Measurements from ENCODE around the gene AKAP9. TPM values are rescaled to one million over a fixed set of nuclear protein-coding genes. Genes with fewer than 3 reads are reported as not detected.
A peak's percentile ranks its signal among the peaks of the same experiment; 100 is the strongest.
"Not testable (repeated sequence)": the region's sequence is repeated elsewhere in the genome, so short reads cannot be mapped to it uniquely, and the experiment has no call there.

Gene AKAP9
- total and polyA plus RNA-seq, 7 experiments from 2014 or later: 26.0 to 93.5 (median 63.0) TPM

DNA sequence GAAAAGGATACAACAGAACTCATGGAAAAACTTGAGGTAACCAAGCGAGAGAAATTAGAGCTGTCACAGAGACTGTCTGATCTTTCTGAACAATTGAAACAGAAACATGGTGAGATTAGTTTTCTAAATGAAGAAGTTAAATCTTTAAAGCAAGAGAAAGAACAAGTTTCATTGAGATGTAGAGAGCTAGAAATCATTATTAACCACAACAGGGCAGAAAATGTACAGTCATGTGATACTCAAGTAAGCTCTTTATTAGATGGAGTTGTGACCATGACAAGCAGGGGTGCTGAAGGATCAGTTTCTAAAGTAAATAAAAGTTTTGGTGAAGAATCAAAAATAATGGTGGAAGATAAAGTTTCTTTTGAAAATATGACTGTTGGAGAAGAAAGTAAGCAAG is 62.1 kb downstream of the AKAP9 start:
- H3K4me1 ChIP-seq (ENCODE audit: control insufficient read depth in 2 of 2, insufficient read depth in 2 of 2, low read length in 2 of 2): no peaks in the 10 kb centered on the region
- intact Hi-C loops (cut with micrococcal nuclease): no loop called here
- H3K4me3 ChIP-seq (ENCODE audit: low read length): no peak overlapping the region
- no peak for ATAC-seq
- ChIA-PET CTCF (no interaction called here), POLR2A (interaction anchor here (0.7 kb wide), 1 partner anchor 389 kb away, joined by 3 read pairs; no protein-coding TSS in a partner anchor)
- H3K9me3 ChIP-seq (ENCODE audit: control insufficient read depth in 2 of 3, low read length in 3 of 3): no peaks in the 10 kb centered on the region
- Mint-ChIP-seq H3K4me1 (peaks cover 0 to 19% (median 5%) of the 10 kb centered on the region in 7 donors), H3K9me3 (peaks cover 0 to 6% (median 0%) of the 10 kb centered on the region in 11 donors), H3K4me3 (no peak overlapping the region), H3K27me3 (no peaks in the 10 kb centered on the region), H3K27ac (no peak overlapping the region), H3K36me3 (peaks cover 40 to 72% (median 71%) of the 10 kb centered on the region in 5 donors)
- H3K36me3 ChIP-seq (ENCODE audit: control insufficient read depth in 2 of 3, insufficient read depth in 3 of 3, low read length in 3 of 3): peaks cover 0 to 19% (median 4%) of the 10 kb centered on the region in 3 experiments
- H3K27ac ChIP-seq (ENCODE audit: low read depth, low read length): no peak overlapping the region
- DNase-seq: no peak
- H3K27me3 ChIP-seq (ENCODE audit: control insufficient read depth in 2 of 2, insufficient read depth in 2 of 2, low read length in 2 of 2): no peaks in the 10 kb centered on the region

GRCh38 chr7:92006046-92006445 is 65.4 kb downstream of the AKAP9 start:
- Histone ChIP-seq H3K36me3 (ENCODE audit: control insufficient read depth in 2 of 3, insufficient read depth in 3 of 3, low read length in 3 of 3) (peaks cover 0 to 20% (median 0%) of the 10 kb centered on the region in 3 experiments), H3K9me3 (ENCODE audit: control insufficient read depth in 2 of 3, low read length in 3 of 3) (no peaks in the 10 kb centered on the region), H3K4me1 (ENCODE audit: control insufficient read depth in 2 of 2, insufficient read depth in 2 of 2, low read length in 2 of 2) (no peaks in the 10 kb centered on the region), H3K27me3 (ENCODE audit: control insufficient read depth in 2 of 2, insufficient read depth in 2 of 2, low read length in 2 of 2) (no peaks in the 10 kb centered on the region), H3K4me3 (ENCODE audit: low read length) (no peak overlapping the region), H3K27ac (ENCODE audit: low read depth, low read length) (no peak overlapping the region)
- H3K27me3 Mint-ChIP-seq: no peaks in the 10 kb centered on the region
- no peak overlapping the region for H3K27ac Mint-ChIP-seq
- no peak for DNase-seq
- peaks cover 0 to 13% (median 5%) of the 10 kb centered on the region in 7 donors for H3K4me1 Mint-ChIP-seq
- CTCF ChIA-PET: interaction anchor here (1.0 kb wide), 1 partner anchor 39 kb away, joined by 4 read pairs; no protein-coding TSS in a partner anchor
- H3K9me3 Mint-ChIP-seq: peaks cover 0 to 7% (median 0%) of the 10 kb centered on the region in 11 donors
- intact Hi-C loops (cut with micrococcal nuclease): no loop called here
- H3K4me3 Mint-ChIP-seq: no peak overlapping the region
- no peak for ATAC-seq
- POLR2A ChIA-PET: no interaction called here
- H3K36me3 Mint-ChIP-seq: peaks cover 34 to 69% (median 61%) of the 10 kb centered on the region in 5 donors

- Mint-ChIP-seq H3K36me3 (peaks cover 14 to 64% (median 60%) of the 10 kb centered on the region in 5 donors), H3K27ac (peak overlapping the region in 1 of 9 donors; percentile 19), H3K27me3 (no peaks in the 10 kb centered on the region), H3K4me1 (peaks cover 0 to 8% (median 0%) of the 10 kb centered on the region in 7 donors), H3K4me3 (no peak overlapping the region), H3K9me3 (peaks cover 0 to 5% (median 0%) of the 10 kb centered on the region in 11 donors)
- intact Hi-C loops (cut with micrococcal nuclease): no loop called here
- CTCF ChIA-PET: no interaction called here
- POLR2A ChIA-PET: no interaction called here
- no peak overlapping the region for H3K27ac ChIP-seq (ENCODE audit: low read depth, low read length)
- H3K4me3 ChIP-seq (ENCODE audit: low read length): no peak overlapping the region
- DNase-seq (no peak), ATAC-seq (no peak)
- H3K27me3 ChIP-seq (ENCODE audit: control insufficient read depth in 2 of 2, insufficient read depth in 2 of 2, low read length in 2 of 2): no peaks in the 10 kb centered on the region
- peaks cover 0 to 31% (median 3%) of the 10 kb centered on the region in 3 experiments for H3K36me3 ChIP-seq (ENCODE audit: control insufficient read depth in 2 of 3, insufficient read depth in 3 of 3, low read length in 3 of 3)
- no peaks in the 10 kb centered on the region for H3K9me3 ChIP-seq (ENCODE audit: control insufficient read depth in 2 of 3, low read length in 3 of 3)
- no peaks in the 10 kb centered on the region for H3K4me1 ChIP-seq (ENCODE audit: control insufficient read depth in 2 of 2, insufficient read depth in 2 of 2, low read length in 2 of 2)
Measured at GRCh38 chr7:92010215-92010614, 69.6 kb downstream of the AKAP9 start.

DNA sequence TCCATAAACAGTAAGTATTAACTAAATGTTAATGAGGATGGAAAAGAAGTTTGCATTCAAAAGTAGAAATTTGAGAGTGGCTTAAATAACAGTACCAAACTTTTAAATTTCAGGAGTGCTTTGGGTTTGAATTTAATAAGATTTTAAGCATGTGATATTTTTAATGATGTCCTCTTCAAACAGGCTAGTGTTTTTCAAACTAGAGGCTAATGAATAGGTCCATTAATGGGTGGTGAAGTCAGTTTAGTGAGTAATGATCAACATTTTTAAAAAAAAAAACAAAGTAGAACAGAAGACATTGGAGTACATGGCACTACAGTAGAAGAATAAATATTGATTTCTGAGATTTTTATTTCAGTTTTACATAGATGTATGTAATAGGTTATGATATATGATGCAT is 72.9 kb downstream of the AKAP9 start:
- peak overlapping the region in 2 of 9 donors; percentile 20 to 41 for H3K27ac Mint-ChIP-seq
- Histone ChIP-seq H3K9me3 (ENCODE audit: control insufficient read depth in 2 of 3, low read length in 3 of 3) (no peaks in the 10 kb centered on the region), H3K36me3 (ENCODE audit: control insufficient read depth in 2 of 3, insufficient read depth in 3 of 3, low read length in 3 of 3) (peaks cover 0 to 29% (median 6%) of the 10 kb centered on the region in 3 experiments), H3K27me3 (ENCODE audit: control insufficient read depth in 2 of 2, insufficient read depth in 2 of 2, low read length in 2 of 2) (no peaks in the 10 kb centered on the region), H3K4me1 (ENCODE audit: control insufficient read depth in 2 of 2, insufficient read depth in 2 of 2, low read length in 2 of 2) (no peaks in the 10 kb centered on the region), H3K27ac (ENCODE audit: low read depth, low read length) (no peak overlapping the region), H3K4me3 (ENCODE audit: low read length) (no peak overlapping the region)
- CTCF ChIA-PET: no interaction called here
- POLR2A ChIA-PET: no interaction called here
- no peaks in the 10 kb centered on the region for H3K27me3 Mint-ChIP-seq
- peaks cover 9 to 59% (median 48%) of the 10 kb centered on the region in 5 donors for H3K36me3 Mint-ChIP-seq
- ATAC-seq (no peak), DNase-seq (no peak)
- peaks cover 0 to 5% (median 0%) of the 10 kb centered on the region in 11 donors for H3K9me3 Mint-ChIP-seq
- intact Hi-C loops (cut with micrococcal nuclease): no loop called here
- H3K4me3 Mint-ChIP-seq: no peak overlapping the region
- no peaks in the 10 kb centered on the region for H3K4me1 Mint-ChIP-seq

- H3K4me3 Mint-ChIP-seq: no peak overlapping the region
- DNase-seq: no peak
- Histone ChIP-seq H3K9me3 (ENCODE audit: control insufficient read depth in 2 of 3, low read length in 3 of 3) (no peaks in the 10 kb centered on the region), H3K4me1 (ENCODE audit: control insufficient read depth in 2 of 2, insufficient read depth in 2 of 2, low read length in 2 of 2) (no peaks in the 10 kb centered on the region), H3K27me3 (ENCODE audit: control insufficient read depth in 2 of 2, insufficient read depth in 2 of 2, low read length in 2 of 2) (no peaks in the 10 kb centered on the region), H3K4me3 (ENCODE audit: low read length) (no peak overlapping the region), H3K36me3 (ENCODE audit: control insufficient read depth in 2 of 3, insufficient read depth in 3 of 3, low read length in 3 of 3) (peaks cover 12 to 58% (median 16%) of the 10 kb centered on the region in 3 experiments), H3K27ac (ENCODE audit: low read depth, low read length) (no peak overlapping the region)
- H3K27ac Mint-ChIP-seq: peak overlapping the region in 3 of 9 donors; percentile 27 to 37 (median 32)
- ChIA-PET POLR2A (no interaction called here), CTCF (no interaction called here)
- peaks cover 0 to 3% (median 0%) of the 10 kb centered on the region in 7 donors for H3K4me1 Mint-ChIP-seq
- peaks cover 0 to 6% (median 0%) of the 10 kb centered on the region in 11 donors for H3K9me3 Mint-ChIP-seq
- no peaks in the 10 kb centered on the region for H3K27me3 Mint-ChIP-seq
- peaks cover 13 to 52% (median 37%) of the 10 kb centered on the region in 5 donors for H3K36me3 Mint-ChIP-seq
- ATAC-seq: no peak
- intact Hi-C loops (cut with micrococcal nuclease): no loop called here
Measured at GRCh38 chr7:92020636-92021035, 80.0 kb downstream of the AKAP9 start.

GRCh38 chr7:92025260-92025659 is 84.6 kb downstream of the AKAP9 start:
- no peak for DNase-seq
- Mint-ChIP-seq H3K4me3 (no peak overlapping the region), H3K4me1 (peaks cover 0 to 4% (median 0%) of the 10 kb centered on the region in 7 donors), H3K27me3 (no peaks in the 10 kb centered on the region), H3K9me3 (peaks cover 0 to 14% (median 3%) of the 10 kb centered on the region in 11 donors), H3K36me3 (peaks cover 25 to 67% (median 53%) of the 10 kb centered on the region in 5 donors), H3K27ac (no peak overlapping the region)
- no peak overlapping the region for H3K4me3 ChIP-seq (ENCODE audit: low read length)
- peaks cover 13 to 61% (median 15%) of the 10 kb centered on the region in 3 experiments for H3K36me3 ChIP-seq (ENCODE audit: control insufficient read depth in 2 of 3, insufficient read depth in 3 of 3, low read length in 3 of 3)
- CTCF ChIA-PET: no interaction called here
- intact Hi-C loops (cut with micrococcal nuclease): no loop called here
- ATAC-seq: no peak
- H3K27me3 ChIP-seq (ENCODE audit: control insufficient read depth in 2 of 2, insufficient read depth in 2 of 2, low read length in 2 of 2): no peaks in the 10 kb centered on the region
- no peak overlapping the region for H3K27ac ChIP-seq (ENCODE audit: low read depth, low read length)
- no peaks in the 10 kb centered on the region for H3K9me3 ChIP-seq (ENCODE audit: control insufficient read depth in 2 of 3, low read length in 3 of 3)
- POLR2A ChIA-PET: no interaction called here
- no peaks in the 10 kb centered on the region for H3K4me1 ChIP-seq (ENCODE audit: control insufficient read depth in 2 of 2, insufficient read depth in 2 of 2, low read length in 2 of 2)

DNA sequence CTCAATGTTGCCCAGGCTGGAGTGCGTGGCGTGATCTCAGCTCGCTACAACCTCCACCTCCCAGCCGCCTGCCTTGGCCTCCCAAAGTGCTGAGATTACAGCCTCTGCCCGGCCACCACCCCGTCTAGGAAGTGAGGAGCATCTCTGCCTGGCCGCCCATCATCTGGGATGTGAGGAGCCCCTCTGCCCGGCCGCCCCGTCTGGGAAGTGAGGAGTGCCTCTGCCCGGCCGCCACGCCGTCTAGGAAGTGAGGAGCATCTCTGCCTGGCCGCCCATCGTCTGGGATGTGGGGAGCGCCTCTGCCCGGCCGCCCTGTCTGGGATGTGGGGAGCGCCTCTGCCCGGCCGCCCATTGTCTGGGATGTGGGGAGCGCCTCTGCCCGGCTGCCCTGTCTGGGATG is 86.0 kb downstream of the AKAP9 start:
- H3K4me1 ChIP-seq (ENCODE audit: control insufficient read depth in 2 of 2, insufficient read depth in 2 of 2, low read length in 2 of 2); H3K4me3 Mint-ChIP-seq; ATAC-seq; H3K27ac ChIP-seq (ENCODE audit: low read depth, low read length); H3K9me3 ChIP-seq (ENCODE audit: control insufficient read depth in 2 of 3, low read length in 3 of 3); H3K27me3 Mint-ChIP-seq; H3K27me3 ChIP-seq (ENCODE audit: control insufficient read depth in 2 of 2, insufficient read depth in 2 of 2, low read length in 2 of 2); POLR2A ChIA-PET; DNase-seq; CTCF ChIA-PET; H3K4me3 ChIP-seq (ENCODE audit: low read length); intact Hi-C loops (cut with micrococcal nuclease); H3K4me1 Mint-ChIP-seq; H3K27ac Mint-ChIP-seq: not testable (repeated sequence)
- peaks cover 10 to 51% (median 15%) of the 10 kb centered on the region in 3 experiments for H3K36me3 ChIP-seq (ENCODE audit: control insufficient read depth in 2 of 3, insufficient read depth in 3 of 3, low read length in 3 of 3)
- Mint-ChIP-seq H3K9me3 (peaks cover 0 to 14% (median 3%) of the 10 kb centered on the region in 11 donors), H3K36me3 (peaks cover 21 to 68% (median 55%) of the 10 kb centered on the region in 5 donors)

All from naive thymus-derived CD4-positive, alpha-beta T cell (primary cell).